ENCODE measurements around the gene COL17A1. TPM values are rescaled to one million over a fixed set of nuclear protein-coding genes. Genes with fewer than 3 reads are reported as not detected.
A peak's percentile ranks its signal among the peaks of the same experiment; 100 is the strongest.

Gene COL17A1
- total and polyA plus RNA-seq, 3 experiments from 2014 or later: not detected

DNA sequence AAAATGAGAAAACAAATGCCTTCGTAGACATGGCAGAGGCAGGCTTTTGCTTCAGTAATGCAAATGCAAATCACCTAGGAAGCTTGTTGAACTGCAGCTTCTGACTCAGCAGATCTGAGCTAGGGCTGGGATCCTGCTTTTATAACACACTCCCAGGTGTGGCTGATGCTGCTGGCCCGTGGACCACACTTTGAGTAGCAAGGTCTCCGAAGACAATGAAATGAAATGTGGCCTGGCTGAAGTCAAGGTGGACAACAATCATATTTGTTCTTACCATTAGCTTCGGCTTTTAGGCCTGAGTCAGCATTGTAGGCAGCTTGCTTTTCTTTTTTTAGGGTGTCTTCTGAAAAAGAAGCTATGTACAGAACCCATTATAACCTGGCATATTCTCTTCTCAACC is 26.3 kb downstream of the COL17A1 start:
- Mint-ChIP-seq H3K9me3 (no peaks in the 10 kb centered on the region), H3K4me3 (no peak overlapping the region), H3K36me3 (no peaks in the 10 kb centered on the region), H3K27me3 (peaks cover 2 to 10% of the 10 kb centered on the region in 2 donors), H3K4me1 (no peaks in the 10 kb centered on the region), H3K27ac (no peak overlapping the region)
- no peak for DNase-seq
- CTCF ChIA-PET: interaction anchor here (1.2 to 1.6 kb wide), 2 partner anchors 23 to 28 kb away, joined by 3 read pairs; no protein-coding TSS in a partner anchor
- Histone ChIP-seq H3K9me3 (ENCODE audit: low read length) (no peaks in the 10 kb centered on the region), H3K4me1 (ENCODE audit: insufficient read depth, low read length) (no peaks in the 10 kb centered on the region), H3K4me3 (ENCODE audit: low read length) (no peak overlapping the region), H3K36me3 (ENCODE audit: insufficient read depth, low read length) (no peaks in the 10 kb centered on the region), H3K27ac (ENCODE audit: low read depth, low read length) (no peak overlapping the region), H3K27me3 (ENCODE audit: insufficient read depth, low read length, poor library complexity, severe bottlenecking) (no peaks in the 10 kb centered on the region)
- POLR2A ChIA-PET: no interaction called here

DNA sequence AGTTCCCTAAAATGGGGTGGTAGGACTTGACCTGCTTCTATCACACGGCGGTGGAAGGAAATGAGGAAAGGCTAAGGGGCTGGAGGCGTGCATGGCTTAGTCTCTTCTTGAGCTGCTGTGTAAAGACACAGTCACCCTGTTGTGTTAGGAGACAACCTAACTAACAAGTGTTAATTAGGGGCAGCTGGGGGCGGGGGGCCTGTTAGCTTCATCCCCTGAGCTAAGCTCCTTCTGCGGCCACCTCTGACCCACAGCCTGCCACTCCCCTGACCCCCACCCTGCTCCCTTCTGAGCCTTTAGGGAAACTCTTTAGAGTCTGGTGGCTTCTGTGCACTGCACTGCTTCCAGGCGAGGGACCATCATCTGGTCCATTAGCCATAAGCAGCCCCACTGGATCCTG is 28.0 kb downstream of the COL17A1 start:
- Histone ChIP-seq H3K36me3 (ENCODE audit: insufficient read depth, low read length) (no peaks in the 10 kb centered on the region), H3K4me1 (ENCODE audit: insufficient read depth, low read length) (no peaks in the 10 kb centered on the region), H3K4me3 (ENCODE audit: low read length) (no peak overlapping the region), H3K27ac (ENCODE audit: low read depth, low read length) (no peak overlapping the region), H3K27me3 (ENCODE audit: insufficient read depth, low read length, poor library complexity, severe bottlenecking) (no peaks in the 10 kb centered on the region), H3K9me3 (ENCODE audit: low read length) (no peaks in the 10 kb centered on the region)
- Mint-ChIP-seq H3K4me1 (no peaks in the 10 kb centered on the region), H3K4me3 (no peak overlapping the region), H3K27ac (peak overlapping the region in 2 of 8 donors; percentile 21 to 72), H3K9me3 (no peaks in the 10 kb centered on the region), H3K27me3 (peaks cover 0 to 2% of the 10 kb centered on the region in 2 donors), H3K36me3 (no peaks in the 10 kb centered on the region)
- POLR2A ChIA-PET: no interaction called here
- CTCF ChIA-PET: interaction anchor here (1.0 to 1.6 kb wide), 3 partner anchors 12 to 170 kb away, joined by 3 to 4 read pairs (median 3); no protein-coding TSS in a partner anchor
- DNase-seq: no peak

DNA sequence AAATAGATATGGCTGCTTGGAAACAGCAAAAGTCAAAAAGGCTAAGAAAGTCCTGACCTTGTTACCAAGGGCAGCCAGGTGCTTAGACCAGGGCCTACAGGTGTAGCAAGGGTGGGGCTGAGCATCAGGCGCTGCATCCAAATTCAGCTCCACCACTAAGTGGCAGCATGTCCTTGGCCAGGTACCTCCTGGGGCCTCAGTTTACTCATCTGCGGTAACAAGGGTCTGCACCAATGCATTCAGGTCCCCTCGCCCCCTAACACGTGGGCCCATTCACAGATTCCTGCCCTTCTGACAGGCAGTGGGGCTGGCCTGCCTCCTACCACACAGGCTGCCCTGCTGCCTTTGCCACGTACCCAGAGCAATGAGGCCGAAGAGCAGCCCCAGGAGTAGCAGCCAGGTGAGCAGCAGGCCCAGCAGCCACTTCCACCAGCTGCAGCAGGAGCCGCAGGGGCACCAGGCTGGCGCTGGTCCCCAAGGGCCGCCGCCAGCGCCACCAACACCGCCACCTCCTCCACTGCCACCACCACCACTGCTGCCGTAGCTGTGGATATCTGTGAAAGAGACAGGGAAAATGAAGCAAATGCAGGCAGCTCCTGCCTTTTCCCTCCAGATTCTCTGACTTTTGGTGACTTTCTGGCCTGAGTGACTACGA is 28.9 kb downstream of the COL17A1 start:
- CTCF ChIA-PET: no interaction called here
- no peaks in the 10 kb centered on the region for H3K36me3 ChIP-seq (ENCODE audit: insufficient read depth, low read length)
- no peak overlapping the region for H3K27ac Mint-ChIP-seq
- H3K4me3 ChIP-seq (ENCODE audit: low read length): no peak overlapping the region
- no peak overlapping the region for H3K27ac ChIP-seq (ENCODE audit: low read depth, low read length)
- H3K27me3 ChIP-seq (ENCODE audit: insufficient read depth, low read length, poor library complexity, severe bottlenecking): no peaks in the 10 kb centered on the region
- no peaks in the 10 kb centered on the region for H3K36me3 Mint-ChIP-seq
- no peaks in the 10 kb centered on the region for H3K9me3 Mint-ChIP-seq
- no peaks in the 10 kb centered on the region for H3K9me3 ChIP-seq (ENCODE audit: low read length)
- POLR2A ChIA-PET: no interaction called here
- H3K4me1 Mint-ChIP-seq: no peaks in the 10 kb centered on the region
- DNase-seq: no peak
- H3K27me3 Mint-ChIP-seq: peaks cover 0 to 2% of the 10 kb centered on the region in 2 donors
- H3K4me1 ChIP-seq (ENCODE audit: insufficient read depth, low read length): no peaks in the 10 kb centered on the region
- H3K4me3 Mint-ChIP-seq: no peak overlapping the region

DNA sequence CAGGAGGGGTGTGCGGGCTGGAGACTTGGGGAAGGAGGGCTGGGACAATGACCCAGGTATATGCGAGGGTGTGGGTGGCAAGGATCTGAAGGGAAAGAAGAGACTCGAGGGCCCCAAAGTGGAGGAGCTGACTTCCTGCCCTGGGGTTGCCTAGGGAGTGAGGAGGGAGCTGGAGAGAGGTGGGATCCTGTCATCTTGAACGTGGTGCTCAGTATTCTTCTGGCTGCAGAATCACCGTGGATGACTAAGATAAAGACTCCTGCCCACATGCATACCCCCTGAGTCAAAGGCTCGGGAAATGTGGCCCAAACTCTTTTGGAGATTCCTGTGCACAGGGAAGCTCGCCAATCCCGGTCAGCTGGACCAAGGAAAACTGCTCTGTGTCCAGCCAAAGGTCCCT is 31.2 kb downstream of the COL17A1 start:
- Mint-ChIP-seq H3K9me3 (no peaks in the 10 kb centered on the region), H3K27me3 (peaks cover 0 to 2% of the 10 kb centered on the region in 2 donors), H3K27ac (peak overlapping the region in 2 of 8 donors; percentile 52 to 55), H3K4me3 (peak overlapping the region in 1 of 7 donors; percentile 72), H3K4me1 (no peaks in the 10 kb centered on the region), H3K36me3 (no peaks in the 10 kb centered on the region)
- Histone ChIP-seq H3K9me3 (ENCODE audit: low read length) (no peaks in the 10 kb centered on the region), H3K4me1 (ENCODE audit: insufficient read depth, low read length) (no peaks in the 10 kb centered on the region), H3K4me3 (ENCODE audit: low read length) (no peak overlapping the region), H3K27ac (ENCODE audit: low read depth, low read length) (no peak overlapping the region), H3K36me3 (ENCODE audit: insufficient read depth, low read length) (no peaks in the 10 kb centered on the region), H3K27me3 (ENCODE audit: insufficient read depth, low read length, poor library complexity, severe bottlenecking) (no peaks in the 10 kb centered on the region)
- ChIA-PET POLR2A (no interaction called here), CTCF (no interaction called here)
- DNase-seq: no peak

DNA sequence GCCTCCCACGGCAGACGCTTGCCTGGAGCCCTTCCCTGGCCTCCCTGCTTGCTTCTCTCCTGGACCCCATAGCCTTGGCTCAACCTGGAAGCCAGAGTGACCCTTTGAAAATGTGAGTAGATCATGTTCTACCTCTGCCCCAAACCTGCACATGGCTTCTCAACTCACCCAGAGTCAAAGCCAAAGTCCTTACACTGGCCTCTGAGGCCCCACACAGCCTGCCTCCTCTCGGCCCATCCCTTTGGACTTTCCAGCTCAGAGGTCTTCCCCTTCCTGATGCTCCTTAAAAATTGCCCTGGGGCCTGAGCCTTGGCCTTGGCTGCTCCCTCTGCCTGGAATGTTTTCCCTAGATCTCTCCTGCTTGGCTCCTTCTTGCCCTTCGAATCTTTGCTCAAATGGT is 32.5 kb downstream of the COL17A1 start:
- DNase-seq: no peak
- H3K27ac ChIP-seq (ENCODE audit: low read depth, low read length): no peak overlapping the region
- Mint-ChIP-seq H3K9me3 (no peaks in the 10 kb centered on the region), H3K27ac (peak overlapping the region in 3 of 8 donors; percentile 2 to 13 (median 8)), H3K36me3 (no peaks in the 10 kb centered on the region), H3K27me3 (peaks cover 2 to 4% of the 10 kb centered on the region in 2 donors), H3K4me1 (no peaks in the 10 kb centered on the region), H3K4me3 (no peak overlapping the region)
- ChIA-PET POLR2A (no interaction called here), CTCF (no interaction called here)
- no peaks in the 10 kb centered on the region for H3K4me1 ChIP-seq (ENCODE audit: insufficient read depth, low read length)
- H3K27me3 ChIP-seq (ENCODE audit: insufficient read depth, low read length, poor library complexity, severe bottlenecking): no peaks in the 10 kb centered on the region
- H3K4me3 ChIP-seq (ENCODE audit: low read length): no peak overlapping the region
- no peaks in the 10 kb centered on the region for H3K36me3 ChIP-seq (ENCODE audit: insufficient read depth, low read length)
- no peaks in the 10 kb centered on the region for H3K9me3 ChIP-seq (ENCODE audit: low read length)

DNA sequence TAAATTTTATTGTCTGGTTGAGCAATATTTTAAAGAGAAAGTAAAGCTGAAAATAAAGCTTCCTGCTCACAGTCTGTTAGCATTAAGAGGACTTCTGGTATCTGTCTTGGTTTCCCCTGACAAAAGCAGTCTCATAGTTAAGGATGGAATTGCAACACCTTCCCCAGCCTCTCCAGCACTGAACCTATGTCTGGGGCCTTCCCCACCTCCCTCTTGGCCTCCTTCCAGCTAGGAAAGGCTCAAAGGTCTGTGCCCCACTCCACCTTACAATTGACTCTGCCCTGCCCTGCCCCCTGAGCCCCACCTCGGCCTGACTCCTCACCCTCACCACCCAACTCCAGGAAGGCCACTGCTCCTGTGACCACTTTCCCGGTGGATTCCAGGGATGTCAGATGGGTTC is 33.2 kb downstream of the COL17A1 start:
- Mint-ChIP-seq H3K4me1 (no peaks in the 10 kb centered on the region), H3K36me3 (no peaks in the 10 kb centered on the region), H3K4me3 (no peak overlapping the region), H3K9me3 (no peaks in the 10 kb centered on the region), H3K27me3 (peaks cover 2 to 5% of the 10 kb centered on the region in 2 donors), H3K27ac (no peak overlapping the region)
- DNase-seq: no peak
- H3K9me3 ChIP-seq (ENCODE audit: low read length): no peaks in the 10 kb centered on the region
- H3K36me3 ChIP-seq (ENCODE audit: insufficient read depth, low read length): no peaks in the 10 kb centered on the region
- H3K4me1 ChIP-seq (ENCODE audit: insufficient read depth, low read length): no peaks in the 10 kb centered on the region
- H3K4me3 ChIP-seq (ENCODE audit: low read length): no peak overlapping the region
- CTCF ChIA-PET: no interaction called here
- POLR2A ChIA-PET: no interaction called here
- H3K27me3 ChIP-seq (ENCODE audit: insufficient read depth, low read length, poor library complexity, severe bottlenecking): no peaks in the 10 kb centered on the region
- H3K27ac ChIP-seq (ENCODE audit: low read depth, low read length): no peak overlapping the region

DNA sequence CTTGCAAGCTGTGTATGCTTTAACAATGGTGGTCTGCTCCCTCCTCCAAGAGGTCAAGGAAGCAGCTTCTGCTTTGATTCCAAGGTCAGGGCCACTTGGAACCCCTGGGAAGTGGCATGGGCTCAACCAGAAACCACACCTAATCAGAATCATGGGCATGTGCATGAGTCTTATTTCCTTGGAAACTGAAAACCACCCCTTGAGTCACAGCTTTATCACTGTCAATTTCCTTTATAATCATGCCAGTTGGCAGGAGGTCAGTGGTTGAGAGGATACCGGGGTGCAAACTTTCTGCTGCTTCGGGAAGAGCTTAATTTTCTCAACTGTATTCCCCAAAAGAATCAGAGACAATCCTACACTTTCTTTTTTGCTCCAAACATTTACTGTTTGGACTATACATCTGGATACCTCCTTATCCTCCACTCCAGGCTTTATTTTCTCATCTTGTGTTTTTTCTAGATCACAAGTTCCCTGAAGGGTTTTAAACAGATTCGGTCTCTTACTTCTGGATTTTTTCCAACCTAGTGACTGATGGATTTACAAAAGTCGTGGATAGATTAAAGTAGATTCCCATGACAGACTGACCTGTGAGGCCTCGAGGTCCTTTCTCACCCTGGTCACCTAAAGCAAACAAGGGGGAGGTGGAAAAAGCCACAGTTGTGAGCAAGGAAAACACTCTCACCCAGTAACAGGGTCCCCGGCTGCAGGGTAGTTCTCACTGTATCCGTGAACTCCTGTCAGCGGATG is 36.0 kb downstream of the COL17A1 start:
- no peaks in the 10 kb centered on the region for H3K9me3 Mint-ChIP-seq
- H3K4me3 Mint-ChIP-seq: no peak overlapping the region
- CTCF ChIA-PET: interaction anchor here (1.0 kb wide), 1 partner anchor 10 kb away, joined by 3 read pairs; no protein-coding TSS in a partner anchor
- Histone ChIP-seq H3K4me1 (ENCODE audit: insufficient read depth, low read length) (no peaks in the 10 kb centered on the region), H3K27me3 (ENCODE audit: insufficient read depth, low read length, poor library complexity, severe bottlenecking) (no peaks in the 10 kb centered on the region), H3K36me3 (ENCODE audit: insufficient read depth, low read length) (no peaks in the 10 kb centered on the region), H3K9me3 (ENCODE audit: low read length) (no peaks in the 10 kb centered on the region), H3K27ac (ENCODE audit: low read depth, low read length) (no peak overlapping the region), H3K4me3 (ENCODE audit: low read length) (no peak overlapping the region)
- H3K27me3 Mint-ChIP-seq: peaks cover 4 to 5% of the 10 kb centered on the region in 2 donors
- POLR2A ChIA-PET: no interaction called here
- no peaks in the 10 kb centered on the region for H3K36me3 Mint-ChIP-seq
- no peak overlapping the region for H3K27ac Mint-ChIP-seq
- no peak for DNase-seq
- H3K4me1 Mint-ChIP-seq: no peaks in the 10 kb centered on the region

DNA sequence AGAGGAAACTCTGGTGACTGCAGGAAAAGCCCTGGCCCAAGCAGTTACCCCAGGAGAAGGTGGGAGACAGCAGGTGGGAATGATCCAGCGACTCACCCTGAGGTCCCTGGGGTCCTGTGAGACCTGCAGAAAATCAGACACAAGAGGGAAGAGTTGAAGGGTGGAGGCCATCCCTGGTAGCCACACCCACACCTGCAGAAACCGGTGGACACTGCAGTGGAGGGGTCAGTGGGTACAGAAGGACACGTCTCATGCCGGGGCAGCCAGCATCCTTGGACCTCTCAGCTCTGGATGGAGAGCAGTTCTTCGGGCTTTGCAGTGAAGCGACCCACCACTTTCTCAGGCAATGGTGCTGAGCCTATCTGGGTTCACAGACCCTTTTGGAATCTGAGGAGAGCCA is 39.0 kb downstream of the COL17A1 start:
- DNase-seq: no peak
- Histone ChIP-seq H3K27me3 (ENCODE audit: insufficient read depth, low read length, poor library complexity, severe bottlenecking) (no peaks in the 10 kb centered on the region), H3K4me3 (ENCODE audit: low read length) (no peak overlapping the region), H3K36me3 (ENCODE audit: insufficient read depth, low read length) (no peaks in the 10 kb centered on the region), H3K4me1 (ENCODE audit: insufficient read depth, low read length) (no peaks in the 10 kb centered on the region), H3K9me3 (ENCODE audit: low read length) (no peaks in the 10 kb centered on the region), H3K27ac (ENCODE audit: low read depth, low read length) (no peak overlapping the region)
- peak overlapping the region in 1 of 8 donors; percentile 14 for H3K27ac Mint-ChIP-seq
- ChIA-PET CTCF (no interaction called here), POLR2A (no interaction called here)
- peaks cover 5 to 10% of the 10 kb centered on the region in 2 donors for H3K27me3 Mint-ChIP-seq
- no peaks in the 10 kb centered on the region for H3K4me1 Mint-ChIP-seq
- H3K9me3 Mint-ChIP-seq: no peaks in the 10 kb centered on the region
- no peaks in the 10 kb centered on the region for H3K36me3 Mint-ChIP-seq
- no peak overlapping the region for H3K4me3 Mint-ChIP-seq

Measured in CD8-positive, alpha-beta memory T cell (primary cell).